Liver (tissue), 9 donors: ENCODE data around the gene PLA2G4E. TPM values are rescaled to one million over a fixed set of nuclear protein-coding genes. Genes with fewer than 3 reads are reported as not detected.

Source experiments
- DNase-seq: peaks from one replicate; pipeline ENCODE4 v3.0.0-alpha.2; 2017; ENCODE audit warnings: low spot score
- H3K27ac ChIP-seq, 2 donors: one replicate each; pipeline ENCODE4 v1.7.0; 2013; ENCODE audit warnings: inconsistent platforms in 2 of 2, low read length in 2 of 2, control low read depth in 1 of 2, low read depth in 1 of 2, mild to moderate bottlenecking in 1 of 2
- H3K27me3 ChIP-seq, 4 donors: one replicate each; pipeline versions ENCODE4 v1.6.1 to v1.7.0; 2013; ENCODE audit warnings: low read length in 3 of 4, inconsistent platforms in 1 of 4, mild to moderate bottlenecking in 1 of 4, moderate library complexity in 1 of 4; ENCODE audit not compliant: control insufficient read depth in 4 of 4, insufficient read depth in 4 of 4
- H3K36me3 ChIP-seq, 4 donors: one replicate each; pipeline versions ENCODE4 v1.6.1 to v1.7.0; 2013; ENCODE audit warnings: low read length in 3 of 4, mild to moderate bottlenecking in 3 of 4, low read depth in 1 of 4, moderate library complexity in 1 of 4; ENCODE audit not compliant: control insufficient read depth in 4 of 4, insufficient read depth in 3 of 4
- H3K4me1 ChIP-seq, 4 donors: one replicate each; pipeline versions ENCODE4 v1.6.1 to v1.7.0; 2013; ENCODE audit warnings: low read length in 3 of 4, mild to moderate bottlenecking in 3 of 4, moderate library complexity in 1 of 4; ENCODE audit not compliant: control insufficient read depth in 4 of 4, insufficient read depth in 4 of 4
- H3K4me3 ChIP-seq, 3 donors: one replicate each; pipeline versions ENCODE4 v1.6.1 to v1.7.0; 2013; ENCODE audit warnings: low read length in 3 of 3, control low read depth in 1 of 3, low read depth in 1 of 3, mild to moderate bottlenecking in 1 of 3
- H3K9ac ChIP-seq, 2 donors: one replicate each; pipeline ENCODE4 v1.7.0; 2013; ENCODE audit warnings: low read length in 2 of 2, mild to moderate bottlenecking in 2 of 2, moderate library complexity in 2 of 2, control low read depth in 1 of 2, low read depth in 1 of 2
- H3K9me3 ChIP-seq, 4 donors: one replicate each; pipeline versions ENCODE4 v1.6.1 to v1.7.0; 2013; ENCODE audit warnings: low read length in 3 of 4; ENCODE audit not compliant: control insufficient read depth in 4 of 4
- EGR1 ChIP-seq, 2 donors: IDR thresholded peaks; 2 replicates each; pipeline ENCODE4 v1.6.1; 2016 to 2018; ENCODE audit warnings: antibody characterized with exemption in 2 of 2, low read depth in 2 of 2
- FOXA2 ChIP-seq: IDR thresholded peaks from 2 replicates; pipeline ENCODE4 v1.6.1; 2016; ENCODE audit warnings: antibody characterized with exemption
- GABPA ChIP-seq, 2 donors: IDR thresholded peaks in 1 of 2; conservative IDR thresholded peaks in 1 of 2; 2 replicates each; pipeline ENCODE4 v1.6.1; 2016; ENCODE audit warnings: antibody characterized with exemption in 2 of 2, mild to moderate bottlenecking in 1 of 2, moderate library complexity in 1 of 2
- HNF4A ChIP-seq, 2 donors: conservative IDR thresholded peaks; 2 replicates each; pipeline ENCODE4 v1.6.1; 2016; ENCODE audit warnings: antibody characterized with exemption in 2 of 2, mild to moderate bottlenecking in 2 of 2
- HNF4G ChIP-seq: IDR thresholded peaks from 2 replicates; pipeline ENCODE4 v1.6.1; 2016; ENCODE audit warnings: antibody characterized with exemption
- JUND ChIP-seq, 2 donors: IDR thresholded peaks; 2 replicates each; pipeline ENCODE4 v1.6.1; 2016; ENCODE audit warnings: antibody characterized with exemption in 2 of 2
- NR2F2 ChIP-seq: IDR thresholded peaks from 2 replicates; pipeline ENCODE4 v1.6.1; 2016; ENCODE audit warnings: antibody characterized with exemption
- RAD21 ChIP-seq, 2 donors: IDR thresholded peaks; 2 replicates each; pipeline ENCODE4 v1.6.1; 2016; ENCODE audit warnings: antibody characterized with exemption in 2 of 2, mild to moderate bottlenecking in 2 of 2
- SP1 ChIP-seq: IDR thresholded peaks from 2 replicates; pipeline ENCODE4 v1.6.1; 2018; ENCODE audit warnings: antibody characterized with exemption, mild to moderate bottlenecking
- YY1 ChIP-seq: IDR thresholded peaks from 2 replicates; pipeline ENCODE4 v1.6.1; 2016; ENCODE audit warnings: antibody characterized with exemption, mild to moderate bottlenecking
- WGBS: extraction: QIAGEN DNeasy Blood & Tissue Kit; methylation state at CpG from one replicate; pipeline ENCODE4 v1.1.7; 2013; 5-methylcytosine and 5-hydroxymethylcytosine counted together
- polyA plus RNA-seq, 2 donors: library from polyadenylated mRNA; stranded (reverse) in 1 of 2; unstranded in 1 of 2; fragments of 200-250 nt in 1 of 2; fragments of >200 nt in 1 of 2; fragmentation: Nextera tagmentation in 1 of 2; extraction: Ambion mirVana in 1 of 2; gene quantifications; one replicate each; pipeline versions ENCODE4 v1.2.1 to v1.2.3, GENCODE V29; 2013 to 2015
- total RNA-seq, 2 donors: library from RNA; depleted of rRNA; stranded (reverse); fragments of >200 nt; gene quantifications; one replicate each; pipeline ENCODE4 v1.2.3, GENCODE V29; 2014
- TF ChIP-seq, protein P1 (sequence below): IDR thresholded peaks from 2 replicates; pipeline ENCODE4 v1.6.1; 2016; ENCODE audit warnings: antibody characterized with exemption
- TF ChIP-seq, protein P2 (sequence below): IDR thresholded peaks from 2 replicates; pipeline ENCODE4 v1.6.1; 2016; ENCODE audit warnings: antibody characterized with exemption, mild to moderate bottlenecking
- donor health status: healthy.
- donor health status: healthy.
- donor health status: healthy.
- donor health status: healthy.
- donor health status: healthy.

The PLA2G4E gene
- total and polyA plus RNA-seq, 4 donors: not detected

DNA sequence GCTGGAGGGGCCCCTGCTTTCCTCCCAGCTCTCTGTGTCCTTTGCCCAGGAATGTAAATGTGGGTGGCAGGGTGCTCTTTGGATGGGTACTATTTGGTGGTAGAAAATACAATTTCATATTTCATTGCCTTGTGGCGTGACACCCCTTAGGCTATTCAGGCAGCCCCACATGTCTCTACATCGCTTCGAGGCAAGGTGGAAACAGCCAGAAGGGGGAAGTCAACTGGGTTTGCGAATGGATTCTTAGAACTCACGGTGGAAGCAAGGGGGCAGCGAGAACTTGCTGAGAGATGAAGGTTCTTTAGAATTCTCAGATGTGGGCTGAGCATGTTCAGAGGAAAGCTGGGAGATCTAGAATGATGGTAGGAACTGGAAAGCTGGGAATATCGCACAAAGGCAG lies 48.2 kb upstream of the PLA2G4E start:
- H3K9me3 ChIP-seq: no peaks in the 10 kb centered on the region
- no peak overlapping the region for H3K9ac ChIP-seq
- no peak for TF ChIP-seq HNF4G
- no peak for TF ChIP-seq JUND (IDR thresholded peaks at IDR 0.05)
- TF ChIP-seq, protein P1, sequence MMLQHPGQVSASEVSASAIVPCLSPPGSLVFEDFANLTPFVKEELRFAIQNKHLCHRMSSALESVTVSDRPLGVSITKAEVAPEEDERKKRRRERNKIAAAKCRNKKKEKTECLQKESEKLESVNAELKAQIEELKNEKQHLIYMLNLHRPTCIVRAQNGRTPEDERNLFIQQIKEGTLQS: no peak
- TF ChIP-seq RAD21 (IDR thresholded peaks at IDR 0.05): no peak
- TF ChIP-seq, protein P2, sequence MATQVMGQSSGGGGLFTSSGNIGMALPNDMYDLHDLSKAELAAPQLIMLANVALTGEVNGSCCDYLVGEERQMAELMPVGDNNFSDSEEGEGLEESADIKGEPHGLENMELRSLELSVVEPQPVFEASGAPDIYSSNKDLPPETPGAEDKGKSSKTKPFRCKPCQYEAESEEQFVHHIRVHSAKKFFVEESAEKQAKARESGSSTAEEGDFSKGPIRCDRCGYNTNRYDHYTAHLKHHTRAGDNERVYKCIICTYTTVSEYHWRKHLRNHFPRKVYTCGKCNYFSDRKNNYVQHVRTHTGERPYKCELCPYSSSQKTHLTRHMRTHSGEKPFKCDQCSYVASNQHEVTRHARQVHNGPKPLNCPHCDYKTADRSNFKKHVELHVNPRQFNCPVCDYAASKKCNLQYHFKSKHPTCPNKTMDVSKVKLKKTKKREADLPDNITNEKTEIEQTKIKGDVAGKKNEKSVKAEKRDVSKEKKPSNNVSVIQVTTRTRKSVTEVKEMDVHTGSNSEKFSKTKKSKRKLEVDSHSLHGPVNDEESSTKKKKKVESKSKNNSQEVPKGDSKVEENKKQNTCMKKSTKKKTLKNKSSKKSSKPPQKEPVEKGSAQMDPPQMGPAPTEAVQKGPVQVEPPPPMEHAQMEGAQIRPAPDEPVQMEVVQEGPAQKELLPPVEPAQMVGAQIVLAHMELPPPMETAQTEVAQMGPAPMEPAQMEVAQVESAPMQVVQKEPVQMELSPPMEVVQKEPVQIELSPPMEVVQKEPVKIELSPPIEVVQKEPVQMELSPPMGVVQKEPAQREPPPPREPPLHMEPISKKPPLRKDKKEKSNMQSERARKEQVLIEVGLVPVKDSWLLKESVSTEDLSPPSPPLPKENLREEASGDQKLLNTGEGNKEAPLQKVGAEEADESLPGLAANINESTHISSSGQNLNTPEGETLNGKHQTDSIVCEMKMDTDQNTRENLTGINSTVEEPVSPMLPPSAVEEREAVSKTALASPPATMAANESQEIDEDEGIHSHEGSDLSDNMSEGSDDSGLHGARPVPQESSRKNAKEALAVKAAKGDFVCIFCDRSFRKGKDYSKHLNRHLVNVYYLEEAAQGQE: no peak
- TF ChIP-seq EGR1 (IDR thresholded peaks at IDR 0.05; ENCODE audit: low read depth in 2 of 2): no peak
- TF ChIP-seq SP1: no peak
- no peak for TF ChIP-seq YY1
- TF ChIP-seq HNF4A (conservative IDR thresholded peaks at IDR 0.05): no peak
- TF ChIP-seq NR2F2: no peak
- WGBS: 93% methylated on average over 7 of the region's 7 CpGs
- no peaks in the 10 kb centered on the region for H3K27me3 ChIP-seq
- DNase-seq: no peak
- H3K36me3 ChIP-seq: no peaks in the 10 kb centered on the region
- H3K27ac ChIP-seq: no peak overlapping the region
- peaks cover 0 to 6% (median 3%) of the 10 kb centered on the region in 4 donors for H3K4me1 ChIP-seq
- no peak overlapping the region for H3K4me3 ChIP-seq

DNA sequence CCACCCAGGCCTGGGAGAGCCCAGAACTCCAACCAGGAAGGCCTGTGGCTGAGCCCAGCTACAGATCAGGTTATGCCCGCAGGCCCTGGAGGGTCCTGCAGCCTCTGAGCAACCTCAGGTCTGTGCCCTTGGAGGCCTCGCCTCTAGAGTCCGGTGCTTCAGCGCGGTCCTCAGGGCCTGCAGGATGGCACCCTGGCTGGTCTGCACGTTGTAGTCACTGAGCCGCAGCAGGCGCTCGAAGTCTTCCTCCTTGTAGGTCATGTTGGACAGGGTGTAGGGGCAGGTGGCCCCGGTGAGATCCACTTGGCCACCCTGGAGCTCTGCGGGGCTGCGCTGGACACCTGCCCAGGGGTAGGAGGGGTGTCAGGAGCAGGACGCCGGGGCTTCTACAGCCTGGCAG lies 47.8 kb upstream of the PLA2G4E start:
- Histone ChIP-seq H3K27ac (no peak overlapping the region), H3K36me3 (no peaks in the 10 kb centered on the region), H3K4me1 (peaks cover 0 to 6% (median 3%) of the 10 kb centered on the region in 4 donors), H3K9ac (no peak overlapping the region), H3K4me3 (no peak overlapping the region), H3K9me3 (no peaks in the 10 kb centered on the region), H3K27me3 (no peaks in the 10 kb centered on the region)
- TF ChIP-seq GABPA (IDR thresholded peaks at IDR 0.05 in 1 of 2, conservative IDR thresholded peaks at IDR 0.05 in 1 of 2) (no peak), HNF4A (conservative IDR thresholded peaks at IDR 0.05) (no peak)
- 96% methylated on average over 14 of the region's 14 CpGs for WGBS
- DNase-seq: no peak

DNA sequence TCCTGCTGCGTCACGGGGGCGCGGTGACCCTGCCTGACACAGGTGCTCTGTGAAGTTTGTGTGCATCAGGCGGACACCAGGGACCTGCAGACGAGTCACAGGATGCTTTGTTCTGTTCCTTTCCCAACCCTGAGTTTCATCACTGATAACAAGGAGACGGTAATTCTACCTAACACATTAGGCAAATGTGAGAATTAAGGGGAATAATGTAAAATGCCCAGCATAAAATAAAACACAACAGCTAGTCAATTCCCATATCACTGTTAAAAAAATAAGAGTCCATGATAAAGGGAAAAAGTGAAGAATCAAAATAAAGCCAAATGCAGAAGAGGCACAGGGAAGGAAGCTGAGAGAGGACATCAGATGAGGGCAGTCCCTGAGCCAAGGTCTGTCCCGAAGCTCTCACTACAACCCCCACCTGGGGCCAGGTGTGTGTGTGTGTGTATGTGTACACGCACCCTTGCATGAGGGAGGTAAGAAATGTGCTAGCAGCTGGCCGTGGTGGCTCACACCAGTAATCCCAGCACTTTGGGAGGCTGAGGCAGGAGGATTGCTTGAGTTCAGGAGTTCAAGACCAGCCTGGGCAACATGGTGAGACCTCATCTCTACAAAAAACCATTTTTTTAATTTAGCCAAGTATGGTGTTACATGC lies 46.0 kb upstream of the PLA2G4E start:
- Histone ChIP-seq H3K9ac (no peak overlapping the region), H3K27ac (no peak overlapping the region), H3K27me3 (no peaks in the 10 kb centered on the region), H3K36me3 (no peaks in the 10 kb centered on the region), H3K9me3 (no peaks in the 10 kb centered on the region), H3K4me3 (no peak overlapping the region), H3K4me1 (peaks cover 0 to 6% (median 3%) of the 10 kb centered on the region in 4 donors)
- DNase-seq: no peak
- WGBS: 40% methylated on average over 10 of the region's 10 CpGs
- TF ChIP-seq HNF4G (no peak), FOXA2 (no peak)
- TF ChIP-seq, protein P2: no peak
